GM23248 (cell line): ENCODE measurements around the gene HMGB4. TPM values are rescaled to one million over a fixed set of nuclear protein-coding genes. Genes with fewer than 3 reads are reported as not detected.

Source experiments
- DNase-seq: peaks from one replicate; pipeline ENCODE4 v3.0.0-alpha.2; 2015
- H2AFZ ChIP-seq: fragments of 200-600 bp; sonication (generic); 2 replicates; pipeline ENCODE4 v1.6.1; 2016; ENCODE audit warnings: antibody characterized with exemption
- H3F3A ChIP-seq: fragments of 200-600 bp; sonication (generic); 2 replicates; pipeline ENCODE4 v1.6.1; 2016; ENCODE audit warnings: mild to moderate bottlenecking, antibody characterized with exemption, mixed run types; ENCODE audit not compliant: insufficient read depth
- H3K27ac ChIP-seq: fragments of 200-600 bp; sonication (generic); 2 replicates; pipeline ENCODE4 v1.5.1; 2016; ENCODE audit warnings: mild to moderate bottlenecking
- H3K27me3 ChIP-seq: fragments of 200-600 bp; sonication (generic); replicated peaks from 2 replicates; pipeline ENCODE4 v1.6.1; 2016; ENCODE audit warnings: mild to moderate bottlenecking; ENCODE audit not compliant: insufficient read depth
- H3K36me3 ChIP-seq: fragments of 200-600 bp; sonication (generic); 2 replicates; pipeline ENCODE4 v1.6.1; 2016; ENCODE audit warnings: low read depth, mild to moderate bottlenecking
- H3K4me1 ChIP-seq: fragments of 200-600 bp; sonication (generic); 2 replicates; pipeline ENCODE4 v1.6.1; 2016; ENCODE audit warnings: mild to moderate bottlenecking; ENCODE audit not compliant: insufficient read depth
- H3K4me2 ChIP-seq: fragments of 200-600 bp; sonication (generic); one replicate; pipeline ENCODE4 v1.6.1; 2016; ENCODE audit warnings: mild to moderate bottlenecking; ENCODE audit not compliant: unreplicated experiment
- H3K4me3 ChIP-seq: fragments of 200-600 bp; sonication (generic); 2 replicates; pipeline ENCODE4 v1.5.1; 2016; ENCODE audit warnings: mild to moderate bottlenecking
- H3K79me2 ChIP-seq: fragments of 200-600 bp; sonication (generic); 2 replicates; pipeline ENCODE4 v1.6.1; 2016; ENCODE audit warnings: mild to moderate bottlenecking; ENCODE audit not compliant: insufficient read depth
- H3K9ac ChIP-seq: fragments of 200-600 bp; sonication (generic); 2 replicates; pipeline ENCODE4 v1.6.1; 2016; ENCODE audit warnings: mild to moderate bottlenecking
- H3K9me2 ChIP-seq: fragments of 200-600 bp; sonication (generic); 2 replicates; pipeline ENCODE4 v1.6.1; 2016; ENCODE audit warnings: mixed run types, mild to moderate bottlenecking, moderate library complexity; ENCODE audit not compliant: insufficient read depth
- H3K9me3 ChIP-seq: fragments of 200-600 bp; sonication (generic); one replicate; pipeline ENCODE4 v1.6.1; 2017; ENCODE audit warnings: low read depth
- H4K20me1 ChIP-seq: fragments of 200-600 bp; sonication (generic); 2 replicates; pipeline ENCODE4 v1.6.0; 2016; ENCODE audit not compliant: insufficient read depth
- EZH2 ChIP-seq: fragments of 200-600 bp; sonication (generic); IDR thresholded peaks from 2 replicates; pipeline ENCODE4 v1.6.1; 2018; ENCODE audit warnings: antibody characterized with exemption, mild to moderate bottlenecking; ENCODE audit not compliant: insufficient read depth, poor library complexity, severe bottlenecking
- EZH2phosphoT487 ChIP-seq: fragments of 200-600 bp; sonication (generic); IDR thresholded peaks from 2 replicates; pipeline ENCODE4 v1.6.1; 2018; ENCODE audit warnings: antibody characterized with exemption, moderate library complexity, mild to moderate bottlenecking, low read depth; ENCODE audit not compliant: insufficient read depth
- WGBS, 2 experiments: methylation state at CpG; one replicate each; pipeline ENCODE4 v1.1.6; 2015 to 2017; ENCODE audit warnings: low lambda C conversion rate in 2 of 2, low coverage in 1 of 2; ENCODE audit errors: missing lambda C conversion rate in 2 of 2; 5-methylcytosine and 5-hydroxymethylcytosine counted together
- in situ Hi-C: fragments of 300-500 bp; cut with MboI; formaldehyde crosslinking; loops from 2 replicates; pipeline ENCODE4 v1.15.0; 2020
- polyA plus RNA-seq: library from polyadenylated mRNA; unstranded; fragments of >200 nt; fragmentation: Nextera tagmentation; extraction: Ambion mirVana; gene quantifications from 2 replicates; pipeline ENCODE4 v1.2.1, GENCODE V29; 2016
- total RNA-seq: library from RNA; depleted of rRNA; stranded (reverse); fragments of >200 nt; shearing (Covaris generic); gene quantifications from 2 replicates; pipeline ENCODE4 v1.2.3, GENCODE V29; 2014; rRNA removed

HMGB4 gene
- total RNA-seq (not detected in 2 replicates), polyA plus RNA-seq (not detected in 2 replicates)

GRCh38 chr1:33863779-33864178 is at the start of gene HMGB4:
Gene HMGB4 (plus strand): TSS chr1:33864079. CDS start chr1:33864192, 113 bp downstream.
- DNase-seq: no peak
- H4K20me1 ChIP-seq: no peaks in the 10 kb centered on the region
- no peak within 1 kb of the TSS for H3K27ac ChIP-seq
- H3F3A ChIP-seq: peaks cover 10% of the 10 kb centered on the region
- H3K4me3 ChIP-seq: no peak within 1 kb of the TSS
- no peak within 1 kb of the TSS for H3K9ac ChIP-seq
- no peaks in the 10 kb centered on the region for H3K36me3 ChIP-seq
- no peaks in the 10 kb centered on the region for H3K9me2 ChIP-seq
- H3K27me3 ChIP-seq: no peaks in the 10 kb centered on the region
- H3K4me2 ChIP-seq: no peak within 1 kb of the TSS
- no peaks in the 10 kb centered on the region for H3K9me3 ChIP-seq
- no peak within 1 kb of the TSS for H2AFZ ChIP-seq
- H3K79me2 ChIP-seq: peaks cover 4% of the 10 kb centered on the region; the same call in 1 of the 2 replicates
- 98 to 99% methylated on average over 3 of the region's 3 CpGs for WGBS, 2 experiments
- H3K4me1 ChIP-seq: peaks cover 23% of the 10 kb centered on the region
- in situ Hi-C loops: no loop called here
- TF ChIP-seq EZH2 (no peak), EZH2phosphoT487 (no peak)

- Histone ChIP-seq H3K9me2 (no peaks in the 10 kb centered on the region), H3K9me3 (peaks cover 5% of the 10 kb centered on the region), H3K4me3 (no peak overlapping the region), H3K36me3 (peaks cover 5% of the 10 kb centered on the region), H3K27ac (no peak overlapping the region), H3K27me3 (no peaks in the 10 kb centered on the region), H4K20me1 (no peaks in the 10 kb centered on the region), H3K4me1 (peaks cover 17% of the 10 kb centered on the region), H3K9ac (no peak overlapping the region), H3F3A (no peaks in the 10 kb centered on the region), H3K79me2 (no peaks in the 10 kb centered on the region), H2AFZ (no peak overlapping the region), H3K4me2 (peak overlapping the region; percentile 17)
- in situ Hi-C loops: no loop called here
- DNase-seq: peak; percentile 36
- TF ChIP-seq EZH2phosphoT487 (no peak), EZH2 (no peak)
- WGBS, 2 experiments: 88 to 95% methylated on average over 2 of the region's 2 CpGs
Observed at GRCh38 chr1:33814166-33814565, 49.7 kb upstream of the HMGB4 start.

- Histone ChIP-seq H3F3A (no peaks in the 10 kb centered on the region), H3K79me2 (no peaks in the 10 kb centered on the region), H3K27ac (no peak overlapping the region), H3K27me3 (no peaks in the 10 kb centered on the region), H3K4me2 (peak overlapping the region; percentile 17), H3K9me3 (no peaks in the 10 kb centered on the region), H3K9ac (no peak overlapping the region), H3K9me2 (no peaks in the 10 kb centered on the region), H2AFZ (no peak overlapping the region), H3K4me1 (peaks cover 17% of the 10 kb centered on the region), H3K4me3 (no peak overlapping the region), H3K36me3 (no peaks in the 10 kb centered on the region), H4K20me1 (no peaks in the 10 kb centered on the region)
- in situ Hi-C loops: no loop called here
- 55 to 66% methylated on average over 4 of the region's 4 CpGs for WGBS, 2 experiments
- peak; percentile 54 for DNase-seq
- TF ChIP-seq EZH2phosphoT487 (0 out of 2 replicates have a peak, but pooled peaks have one; percentile 72), EZH2 (no peak)
Observed at GRCh38 chr1:33815061-33815460, 48.8 kb upstream of the HMGB4 start.

- no peaks in the 10 kb centered on the region for H3K9me2 ChIP-seq
- no peaks in the 10 kb centered on the region for H3K36me3 ChIP-seq
- H3F3A ChIP-seq: no peaks in the 10 kb centered on the region
- no peak for TF ChIP-seq EZH2phosphoT487
- no peak for TF ChIP-seq EZH2
- H3K79me2 ChIP-seq: no peaks in the 10 kb centered on the region
- no peak overlapping the region for H3K27ac ChIP-seq
- H3K4me3 ChIP-seq: no peak overlapping the region
- no peaks in the 10 kb centered on the region for H3K9me3 ChIP-seq
- no peak for DNase-seq
- H2AFZ ChIP-seq: no peak overlapping the region
- no peaks in the 10 kb centered on the region for H4K20me1 ChIP-seq
- peaks cover 17% of the 10 kb centered on the region for H3K4me1 ChIP-seq
- H3K4me2 ChIP-seq: no peak overlapping the region
- H3K9ac ChIP-seq: no peak overlapping the region
- 97 to 98% methylated on average over 3 of the region's 3 CpGs for WGBS, 2 experiments
- in situ Hi-C loops: no loop called here
- no peaks in the 10 kb centered on the region for H3K27me3 ChIP-seq
Observed at GRCh38 chr1:33818071-33818470, 45.8 kb upstream of the HMGB4 start.
